Measurements from ENCODE around the gene NAA25. TPM values are rescaled to one million over a fixed set of nuclear protein-coding genes. Genes with fewer than 3 reads are reported as not detected.

Gene NAA25
- total and polyA plus RNA-seq, 9 of the 15 experiments (the other 6 are each of a cell fraction or from before 2014, with no cell fraction given), result 26.6 to 59.6 (median 48.9) TPM

- BruUV-seq (replicated peaks), result no TSS peak
- intact Hi-C loops (cut with micrococcal nuclease), result loop anchor here (10.0 kb wide), 1 partner anchor 267 kb away; the partner anchor contains the start of gene HECTD4
- ChIA-PET CTCF (ENCODE audit: low intra/inter-chr PET ratio) (no interaction called here), POLR2A (interaction anchor here (0.7 to 4.0 kb wide), 4 partner anchors 9 to 353 kb away, joined by 3 to 45 read pairs (median 16); partner anchors contain the start of genes NAA25 and TRAFD1)
- Histone ChIP-seq H3K27me3 (ENCODE audit: control insufficient read depth in 2 of 2, insufficient read depth in 2 of 2, low read length in 2 of 2) (no peaks in the 10 kb centered on the region), H3K4me2 (ENCODE audit: insufficient read depth, low read length) (no peak overlapping the region), H3K9me3 (replicated peaks; ENCODE audit: control insufficient read depth, insufficient read depth, low read depth, low read length) (no peaks in the 10 kb centered on the region), H3K36me3 (ENCODE audit: control insufficient read depth, insufficient read depth, low read length) (no peaks in the 10 kb centered on the region), H3K9me1 (ENCODE audit: control insufficient read depth, insufficient read depth, low read length) (no peaks in the 10 kb centered on the region), H3K4me3 (no peak overlapping the region), H2AFZ (ENCODE audit: low read depth, low read length) (peak overlapping the region; percentile 25; the same call in 1 of the 2 replicates), H4K20me1 (replicated peaks; ENCODE audit: control insufficient read depth, insufficient read depth, low read length) (no peaks in the 10 kb centered on the region), H3K4me1 (replicated peaks in 1 of 2; ENCODE audit: control insufficient read depth in 2 of 2, insufficient read depth in 2 of 2, low read length in 2 of 2) (peaks cover 29 to 30% of the 10 kb centered on the region in 2 experiments), H3K79me2 (ENCODE audit: control insufficient read depth, insufficient read depth, low read length) (no peaks in the 10 kb centered on the region), H3K27ac (ENCODE audit: extremely low read depth, low read depth, low read length) (0 out of 3 replicates have a peak overlapping the region, but pooled peaks have one; percentile 10), H3K9ac (ENCODE audit: insufficient read depth in 1 of 2, low read depth in 2 of 2, low read length in 2 of 2) (no peak overlapping the region)
- TF ChIP-seq CBX5 (IDR thresholded peaks at IDR 0.05; ENCODE audit: borderline replicate concordance, low read depth) (no peak), MAFK (IDR thresholded peaks at IDR 0.05; ENCODE audit: low read length) (no peak), U2AF2 (optimal IDR thresholded peaks at IDR 0.05; ENCODE audit: low read depth, low read length) (no peak), WHSC1 (IDR thresholded peaks at IDR 0.05; ENCODE audit: low read length) (no peak)
- no peak for DNase-seq (ENCODE audit: extremely low read depth in 1 of 4, low spot score in 3 of 4)
- WGBS (ENCODE audit: insufficient coverage, low coverage, missing lambda C conversion rate), result 81% methylated on average over 8 of the region's 8 CpGs
- no peak for FAIRE-seq
- ATAC-seq, result no peak
- in situ Hi-C loops (cut with MboI), result no loop called here
Observed at GRCh38 chr12:112117685-112118084, 9.1 kb upstream of the NAA25 start.
